PC-3 (cell line): ENCODE measurements around the gene SLC26A1. TPM values are rescaled to one million over a fixed set of nuclear protein-coding genes. Genes with fewer than 3 reads are reported as not detected.

Experiments
- ATAC-seq: fragments of 200-7000 bp; cut with Tn5 transposase; 2 replicates; pipeline ENCODE4 v1.9.1; 2020; ENCODE audit warnings: mild to moderate bottlenecking, moderate library complexity
- BruUV-seq: library from RNA; stranded (reverse); fragments of 400-500 nt; replicated peaks from 2 replicates; lab custom pipeline; 2021; lab: Mats Ljungman, UMichigan
- CTCF ChIA-PET: fragments of 300-600 bp; sonication (Branson Sonifier 250); formaldehyde crosslinking; loops from one replicate; lab custom pipeline; 2022; ENCODE audit warnings: antibody characterized with exemption; lab: Charles Lee
- POLR2A ChIA-PET: fragments of 300-600 bp; sonication (Branson Sonifier 250); formaldehyde crosslinking; loops from one replicate; lab custom pipeline; 2022; ENCODE audit warnings: antibody characterized with exemption; ENCODE audit not compliant: unreplicated experiment; lab: Charles Lee
- DNase-seq: peaks from one replicate; pipeline ENCODE4 v3.0.0-alpha.2; 2015
- H2AFZ ChIP-seq: fragments of 300-600 bp; sonication (generic); 2 replicates; pipeline ENCODE4 v1.6.0; 2016; ENCODE audit warnings: antibody characterized with exemption, low read length
- H3F3A ChIP-seq: fragments of 300-600 bp; sonication (generic); one replicate; pipeline ENCODE4 v1.6.0; 2017; ENCODE audit warnings: antibody characterized with exemption, low read length, control low read depth, mild to moderate bottlenecking; ENCODE audit not compliant: unreplicated experiment
- H3K27ac ChIP-seq: fragments of 300-600 bp; sonication (generic); 2 replicates; pipeline ENCODE4 v1.5.1; 2016; ENCODE audit warnings: mild to moderate bottlenecking, low read length
- H3K27me3 ChIP-seq: fragments of 300-600 bp; sonication (generic); 2 replicates; pipeline ENCODE4 v1.6.1; 2016; ENCODE audit warnings: low read length, mixed read lengths
- H3K36me3 ChIP-seq: fragments of 300-600 bp; sonication (generic); 2 replicates; pipeline ENCODE4 v1.6.1; 2016; ENCODE audit warnings: low read depth, mixed run types, low read length, mixed read lengths
- H3K4me1 ChIP-seq: fragments of 300-600 bp; sonication (generic); 2 replicates; pipeline ENCODE4 v1.5.1; 2016; ENCODE audit warnings: low read length; ENCODE audit not compliant: insufficient read depth
- H3K4me2 ChIP-seq: fragments of 300-600 bp; sonication (generic); 2 replicates; pipeline ENCODE4 v1.6.0; 2016; ENCODE audit warnings: low read length
- H3K4me3 ChIP-seq: fragments of 300-600 bp; sonication (generic); 2 replicates; pipeline ENCODE4 v1.5.1; 2016; ENCODE audit warnings: mild to moderate bottlenecking, low read length, mixed read lengths
- H3K79me2 ChIP-seq: fragments of 300-600 bp; sonication (generic); 2 replicates; pipeline ENCODE4 v1.6.1; 2017; ENCODE audit warnings: low read length, mixed read lengths
- H3K9ac ChIP-seq: fragments of 300-600 bp; sonication (generic); 2 replicates; pipeline ENCODE4 v1.6.0; 2016; ENCODE audit warnings: mild to moderate bottlenecking, low read length
- H3K9me2 ChIP-seq: fragments of 300-600 bp; sonication (generic); replicated peaks from 2 replicates; pipeline ENCODE4 v1.6.1; 2016; ENCODE audit warnings: mixed run types, low read length, mixed read lengths
- H3K9me3 ChIP-seq: fragments of 300-600 bp; sonication (generic); 2 replicates; pipeline ENCODE4 v1.6.1; 2016; ENCODE audit warnings: low read length, mixed read lengths
- H4K20me1 ChIP-seq: fragments of 300-600 bp; sonication (generic); 2 replicates; pipeline ENCODE4 v1.6.1; 2016; ENCODE audit warnings: low read length, mixed read lengths
- EZH2 ChIP-seq: fragments of 300-600 bp; sonication (generic); IDR thresholded peaks from one replicate; pipeline ENCODE4 v1.6.1; 2017; ENCODE audit warnings: antibody characterized with exemption, mild to moderate bottlenecking, low read length; ENCODE audit not compliant: unreplicated experiment
- EZH2phosphoT487 ChIP-seq: fragments of 300-600 bp; sonication (generic); IDR thresholded peaks from 2 replicates; pipeline ENCODE4 v1.6.1; 2018; ENCODE audit warnings: mild to moderate bottlenecking, antibody characterized with exemption, low read length, borderline replicate concordance
- intact Hi-C: fragments of 100-400 bp; cut with micrococcal nuclease; formaldehyde crosslinking; loops from 2 replicates; pipeline ENCODE4 v1.9.0; 2023
- total RNA-seq: library from RNA; depleted of rRNA; stranded (reverse); fragments of >200 nt; gene quantifications from 2 replicates; pipeline ENCODE4 v1.2.3, GENCODE V29; 2014
- TF ChIP-seq, protein P1 (sequence below): fragments of 300-600 bp; sonication (generic); conservative IDR thresholded peaks from 2 replicates; pipeline ENCODE4 v1.5.1; 2017; ENCODE audit warnings: antibody characterized with exemption, low read depth, mild to moderate bottlenecking, low read length

SLC26A1 gene
- total RNA-seq, 1 experiment from 2014 or later: not detected

DNA sequence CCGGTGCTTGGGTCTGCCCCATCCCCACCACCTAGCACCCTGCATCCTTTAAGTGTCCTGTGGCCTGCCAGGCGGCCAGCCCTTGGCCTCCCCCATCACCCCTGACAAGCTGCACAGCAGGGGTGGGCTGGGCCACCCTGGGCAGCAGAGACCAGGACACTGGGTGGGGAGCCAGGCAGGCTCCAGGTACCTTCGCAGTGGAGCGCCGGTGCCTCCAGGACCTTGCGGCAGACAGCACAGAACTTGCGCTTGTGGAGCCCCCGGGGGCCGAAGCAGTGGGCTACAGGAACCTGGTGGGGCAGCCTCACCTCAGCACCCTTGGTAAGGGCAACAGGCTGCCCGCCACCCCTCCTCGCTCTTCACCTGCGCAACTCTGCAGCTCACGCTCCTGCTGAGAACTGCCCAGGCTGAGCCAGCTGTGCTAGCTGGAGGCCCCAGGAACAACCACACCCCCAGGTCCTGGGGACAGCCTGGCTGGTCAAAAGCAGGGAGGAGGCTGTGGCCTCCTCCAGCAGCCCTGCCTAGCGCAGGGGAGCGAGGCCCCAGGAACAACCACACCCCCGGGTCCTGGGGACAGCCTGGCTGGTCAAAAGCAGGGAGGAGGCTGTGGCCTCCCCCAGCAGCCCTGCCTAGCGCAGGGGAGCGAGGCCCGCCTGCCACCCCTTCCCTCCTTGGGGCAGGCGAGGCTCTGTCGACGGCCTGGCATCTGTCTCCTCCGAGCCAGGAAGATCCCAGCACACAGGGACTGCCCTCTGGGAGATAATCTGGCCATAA is 24.4 kb downstream of the SLC26A1 start:
- intact Hi-C loops: no loop called here

DNA sequence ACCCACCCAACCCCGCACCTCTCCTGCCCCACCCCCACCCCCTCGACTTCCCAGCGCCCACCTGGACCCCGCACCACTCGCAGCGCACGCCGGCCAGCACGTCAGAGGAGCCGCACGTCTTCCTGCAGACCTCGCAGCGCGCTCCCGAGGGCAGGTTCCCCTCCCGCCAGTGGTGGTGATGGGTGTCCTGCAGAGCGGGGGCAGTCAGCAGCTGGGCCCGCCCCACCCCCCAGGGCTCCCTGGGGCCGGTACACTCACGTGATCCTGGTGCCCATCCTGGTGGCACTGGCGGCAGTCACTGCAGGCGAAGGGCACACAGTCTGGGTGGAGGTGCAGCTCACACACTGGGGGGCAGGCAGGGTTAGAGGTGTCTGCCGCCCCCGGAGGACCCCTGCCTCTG is 25.0 kb downstream of the SLC26A1 start:
- no peaks in the 10 kb centered on the region for H3K36me3 ChIP-seq
- H3K4me2 ChIP-seq: no peak overlapping the region
- DNase-seq: no peak
- peaks cover 18% of the 10 kb centered on the region for H3K4me1 ChIP-seq
- no peak overlapping the region for H2AFZ ChIP-seq
- peaks cover 7% of the 10 kb centered on the region; the same call in 1 of the 2 replicates for H3K79me2 ChIP-seq
- H3F3A ChIP-seq: no peaks in the 10 kb centered on the region
- H4K20me1 ChIP-seq: no peaks in the 10 kb centered on the region; the same call in 1 of the 2 replicates
- POLR2A ChIA-PET: no interaction called here
- CTCF ChIA-PET: no interaction called here
- H3K9ac ChIP-seq: no peak overlapping the region
- H3K9me3 ChIP-seq: no peaks in the 10 kb centered on the region
- intact Hi-C loops: no loop called here
- ATAC-seq: no peak
- H3K27me3 ChIP-seq: no peaks in the 10 kb centered on the region
- no peak overlapping the region for H3K4me3 ChIP-seq
- no peaks in the 10 kb centered on the region for H3K9me2 ChIP-seq
- no TSS peak for BruUV-seq
- no peak for TF ChIP-seq EZH2
- TF ChIP-seq EZH2phosphoT487: no peak
- TF ChIP-seq, protein P1, sequence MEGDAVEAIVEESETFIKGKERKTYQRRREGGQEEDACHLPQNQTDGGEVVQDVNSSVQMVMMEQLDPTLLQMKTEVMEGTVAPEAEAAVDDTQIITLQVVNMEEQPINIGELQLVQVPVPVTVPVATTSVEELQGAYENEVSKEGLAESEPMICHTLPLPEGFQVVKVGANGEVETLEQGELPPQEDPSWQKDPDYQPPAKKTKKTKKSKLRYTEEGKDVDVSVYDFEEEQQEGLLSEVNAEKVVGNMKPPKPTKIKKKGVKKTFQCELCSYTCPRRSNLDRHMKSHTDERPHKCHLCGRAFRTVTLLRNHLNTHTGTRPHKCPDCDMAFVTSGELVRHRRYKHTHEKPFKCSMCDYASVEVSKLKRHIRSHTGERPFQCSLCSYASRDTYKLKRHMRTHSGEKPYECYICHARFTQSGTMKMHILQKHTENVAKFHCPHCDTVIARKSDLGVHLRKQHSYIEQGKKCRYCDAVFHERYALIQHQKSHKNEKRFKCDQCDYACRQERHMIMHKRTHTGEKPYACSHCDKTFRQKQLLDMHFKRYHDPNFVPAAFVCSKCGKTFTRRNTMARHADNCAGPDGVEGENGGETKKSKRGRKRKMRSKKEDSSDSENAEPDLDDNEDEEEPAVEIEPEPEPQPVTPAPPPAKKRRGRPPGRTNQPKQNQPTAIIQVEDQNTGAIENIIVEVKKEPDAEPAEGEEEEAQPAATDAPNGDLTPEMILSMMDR: no peak
- no peak overlapping the region for H3K27ac ChIP-seq

More for the DNA sequence above, 24.4 kb downstream of the SLC26A1 start:
- Histone ChIP-seq H3K27ac (no peak overlapping the region), H3K27me3 (no peaks in the 10 kb centered on the region), H3F3A (no peaks in the 10 kb centered on the region), H2AFZ (no peak overlapping the region), H3K36me3 (no peaks in the 10 kb centered on the region), H3K4me1 (peaks cover 18% of the 10 kb centered on the region), H3K9me2 (no peaks in the 10 kb centered on the region), H3K9me3 (no peaks in the 10 kb centered on the region), H3K4me2 (no peak overlapping the region), H3K79me2 (peaks cover 7% of the 10 kb centered on the region; the same call in 1 of the 2 replicates), H4K20me1 (no peaks in the 10 kb centered on the region; the same call in 1 of the 2 replicates), H3K4me3 (no peak overlapping the region), H3K9ac (no peak overlapping the region)
- ATAC-seq: no peak
- POLR2A ChIA-PET: no interaction called here
- no TSS peak for BruUV-seq
- TF ChIP-seq, protein P1: no peak
- TF ChIP-seq EZH2: no peak
- TF ChIP-seq EZH2phosphoT487: no peak
- DNase-seq: no peak
- CTCF ChIA-PET: no interaction called here
